Adrenal gland (tissue), 12 donors: Measurements from ENCODE around the gene MCEE. TPM values are rescaled to one million over a fixed set of nuclear protein-coding genes. Genes with fewer than 3 reads are reported as not detected.
"Not testable (repeated sequence)": the region's sequence is repeated elsewhere in the genome, so short reads cannot be mapped to it uniquely, and the experiment has no call there.

Experiments
- DNase-seq, 7 donors: peaks; one replicate each; pipeline ENCODE4 v3.0.0-alpha.2; 2019 to 2020
- H3K27ac ChIP-seq, 5 donors: fragments of 200-600 bp; sonication (generic) in 4 of 5; 1 replicate in 3 of 5; 2 replicates in 2 of 5; pipeline versions ENCODE4 v1.5.1 to v1.8.0; 2016 to 2020; ENCODE audit warnings: mild to moderate bottlenecking in 1 of 5
- H3K27me3 ChIP-seq: fragments of 200-600 bp; 2 replicates; pipeline ENCODE4 v1.8.0; 2021
- H3K36me3 ChIP-seq, 2 donors: fragments of 200-600 bp; replicated peaks in 1 of 2; 1 replicate in 1 of 2; 2 replicates in 1 of 2; pipeline versions ENCODE4 v1.5.1 to v1.8.0; 2018 to 2022
- H3K4me1 ChIP-seq, 2 donors: fragments of 200-600 bp; replicated peaks in 1 of 2; 1 replicate in 1 of 2; 2 replicates in 1 of 2; pipeline versions ENCODE4 v1.5.1 to v1.8.0; 2018 to 2021
- H3K4me3 ChIP-seq, 4 donors: fragments of 200-600 bp; sonication (generic) in 3 of 4; one replicate each; pipeline ENCODE4 v1.5.1; 2016 to 2018
- H3K9me3 ChIP-seq, 3 donors: fragments of 200-600 bp; sonication (generic) in 1 of 3; replicated peaks in 1 of 3; 1 replicate in 2 of 3; 2 replicates in 1 of 3; pipeline versions ENCODE4 v1.5.1 to v1.8.0; 2016 to 2021
- CTCF ChIP-seq, 6 experiments: fragments of 450-650 bp in 4 of 6; fragments of 200-600 bp in 2 of 6; sonication (generic) in 1 of 6; IDR thresholded peaks; 1 replicate in 5 of 6; 2 replicates in 1 of 6; pipeline versions ENCODE4 v1.5.1 to v1.8.0; 2016 to 2021; ENCODE audit warnings: antibody characterized with exemption in 6 of 6, mild to moderate bottlenecking in 2 of 6, moderate library complexity in 1 of 6
- POLR2A ChIP-seq, 2 donors: fragments of 450-650 bp; IDR thresholded peaks; one replicate each; pipeline ENCODE4 v1.6.1; 2017; ENCODE audit warnings: antibody characterized with exemption in 2 of 2, mild to moderate bottlenecking in 2 of 2, moderate library complexity in 1 of 2
- WGBS, 4 donors: extraction: QIAGEN DNeasy Blood & Tissue Kit in 2 of 4; methylation state at CpG; one replicate each; pipeline versions ENCODE4 v1.1.5 to v1.1.7; 2013 to 2017; 5-methylcytosine and 5-hydroxymethylcytosine counted together
- intact Hi-C, 2 donors: fragments of 100-400 bp; cut with DNase I; formaldehyde crosslinking; loops; one replicate each; pipeline versions ENCODE4 v1.14.1 to v1.15.0; 2022 to 2023
- polyA plus RNA-seq, 3 donors: library from polyadenylated mRNA; stranded (reverse); fragments of 200-250 nt in 2 of 3; fragments of 350-450 nt in 1 of 3; fragmentation: Illumina TruSeq in 1 of 3; extraction: RNeasy Lipid Tissue Mini Kit (QIAGEN cat#74804) in 1 of 3; gene quantifications; one replicate each; pipeline ENCODE4 v1.2.3, GENCODE V29; 2013 to 2014
- total RNA-seq, 9 donors: library from RNA; depleted of rRNA in 4 of 9; stranded (reverse); fragments of >200 nt in 4 of 9; fragments of 120-200 nt in 1 of 9; fragmentation: NEBNext Ultra II Directional in 1 of 9; extraction: Animal tissue kit (Norgen Biotek cat#: 25700) in 1 of 9; gene quantifications; one replicate each; pipeline versions ENCODE4 v1.1.0 to v1.2.4, GENCODE V29; 2013 to 2023
- donor health status: healthy with polysubstance abuse.
- donor health status: Bipolar disorder and iron deficiency.
- donor health status: DM: yes; HTN: yes; CAD: no.
- donor health status: DM: no; HTN: no; CAD: no.
- donor health status: DM: no; HTN: no; CAD: no.
- donor health status: DM: yes; HTN: yes; CAD: no.

The MCEE gene
- total and polyA plus RNA-seq, 12 donors, result 20.1 to 50.7 (median 31.5) TPM

GRCh38 chr2:71083752-71084312, 46.2 kb downstream of the MCEE start:
- intact Hi-C loops, H3K9me3 ChIP-seq, H3K27me3 ChIP-seq, DNase-seq, H3K4me3 ChIP-seq, H3K36me3 ChIP-seq, H3K4me1 ChIP-seq, H3K27ac ChIP-seq: not testable (repeated sequence)
- 55 to 70% (median 64%) methylated on average over 10 to 13 of the region's 13 CpGs for WGBS, 4 donors

GRCh38 chr2:71083297-71083696, 46.7 kb downstream of the MCEE start:
- H3K36me3 ChIP-seq, result peaks cover 0 to 13% of the 10 kb centered on the region in 2 donors
- H3K9me3 ChIP-seq, intact Hi-C loops, H3K4me3 ChIP-seq, H3K27me3 ChIP-seq, H3K4me1 ChIP-seq, DNase-seq, H3K27ac ChIP-seq: not testable (repeated sequence)
- no CpG with 5 or more reads among the region's 3 CpGs for WGBS, 4 donors

- TF ChIP-seq CTCF (IDR thresholded peaks at IDR 0.05) (no peak), POLR2A (IDR thresholded peaks at IDR 0.05) (no peak)
- 65 to 83% (median 76%) methylated on average over 5 of the region's 5 CpGs for WGBS, 4 donors
- Histone ChIP-seq H3K4me1 (no peaks in the 10 kb centered on the region), H3K9me3 (no peaks in the 10 kb centered on the region), H3K27ac (no peak overlapping the region), H3K4me3 (no peak overlapping the region), H3K27me3 (no peaks in the 10 kb centered on the region), H3K36me3 (peaks cover 0 to 20% of the 10 kb centered on the region in 2 donors)
- DNase-seq, result no peak
- intact Hi-C loops, result no loop called here
Measured at GRCh38 chr2:71082402-71083252, 47.4 kb downstream of the MCEE start.

GRCh38 chr2:71078624-71079023, 51.4 kb downstream of the MCEE start:
- TF ChIP-seq POLR2A (IDR thresholded peaks at IDR 0.05) (no peak), CTCF (IDR thresholded peaks at IDR 0.05) (no peak)
- no peak overlapping the region for H3K27ac ChIP-seq
- H3K4me1 ChIP-seq, result no peaks in the 10 kb centered on the region
- no peaks in the 10 kb centered on the region for H3K27me3 ChIP-seq
- WGBS, 4 donors, result 82 to 93% (median 92%) methylated on average over 3 of the region's 3 CpGs
- no peak overlapping the region for H3K4me3 ChIP-seq
- H3K9me3 ChIP-seq, result no peaks in the 10 kb centered on the region
- no peak for DNase-seq
- intact Hi-C loops, result no loop called here
- peaks cover 0 to 51% of the 10 kb centered on the region in 2 donors for H3K36me3 ChIP-seq

- WGBS, 4 donors, result 89 to 97% (median 93%) methylated on average over 2 of the region's 2 CpGs
- no peak for DNase-seq
- Histone ChIP-seq H3K27me3 (no peaks in the 10 kb centered on the region), H3K27ac (no peak overlapping the region), H3K9me3 (no peaks in the 10 kb centered on the region), H3K4me1 (peaks cover 0 to 17% of the 10 kb centered on the region in 2 donors), H3K4me3 (no peak overlapping the region), H3K36me3 (peaks cover 0 to 63% of the 10 kb centered on the region in 2 donors)
- TF ChIP-seq CTCF (IDR thresholded peaks at IDR 0.05), result no peak
- no peak for TF ChIP-seq POLR2A (IDR thresholded peaks at IDR 0.05)
- intact Hi-C loops, result no loop called here
Measured at GRCh38 chr2:71074893-71075395, 55.1 kb downstream of the MCEE start.
